ENCODE data around the gene CASD1. TPM values are rescaled to one million over a fixed set of nuclear protein-coding genes. Genes with fewer than 3 reads are reported as not detected.

Gene CASD1
- total and polyA plus RNA-seq, 2 of the 4 experiments (the other 2 are of a cell fraction), result 4.0 to 4.5 TPM

DNA sequence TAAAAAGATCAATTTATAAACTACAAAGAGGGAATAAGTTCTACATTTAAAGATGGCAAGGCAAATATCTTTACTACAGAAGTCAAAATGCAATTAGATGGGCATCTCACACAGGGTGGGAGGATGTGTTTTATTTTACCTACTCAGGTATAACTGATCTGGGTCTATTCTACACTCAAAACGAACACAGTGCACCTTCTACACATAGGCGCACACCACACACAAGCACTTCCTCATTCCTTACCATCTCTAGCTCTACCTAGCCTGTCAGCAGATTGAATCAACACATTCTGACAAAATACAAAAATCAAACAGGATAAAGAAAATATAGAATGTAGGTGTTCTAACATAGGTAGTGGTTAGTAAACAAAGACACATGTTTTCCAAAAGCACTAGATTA lies 81.6 kb downstream of the CASD1 start:
- no CpG with 5 or more reads among the region's 2 CpGs for WGBS, 2 experiments (ENCODE audit: extremely low coverage in 2 of 2, insufficient read length in 1 of 2)
- no peak overlapping the region for H3K56ac ChIP-seq (ENCODE audit: extremely low read depth, insufficient read depth, low read length)
- ATAC-seq (ENCODE audit: low read depth) (no peak), DNase-seq (no peak)
- H3K79me1 ChIP-seq (ENCODE audit: low read depth in 1 of 2, low read length in 2 of 2), result no peaks in the 10 kb centered on the region
- POLR2A ChIA-PET (ENCODE audit: unreplicated experiment), result no interaction called here
- no peak overlapping the region for H2AFZ ChIP-seq (replicated peaks; ENCODE audit: low read length, poor library complexity)
- no peak overlapping the region for H3K23ac ChIP-seq (ENCODE audit: low read depth, low read length)
- H4K8ac ChIP-seq (ENCODE audit: low read depth in 2 of 2, low read length in 2 of 2), result no peak overlapping the region
- no peaks in the 10 kb centered on the region for H3K9me1 ChIP-seq (ENCODE audit: insufficient read depth, low read length)
- no peaks in the 10 kb centered on the region for H3K9me3 ChIP-seq (ENCODE audit: control insufficient read depth, insufficient read depth, low read length)
- no peak overlapping the region for H3K14ac ChIP-seq (replicated peaks; ENCODE audit: low read depth, low read length)
- BruUV-seq (replicated peaks), result no TSS peak
- H3K4me3 ChIP-seq (ENCODE audit: insufficient read depth, low read depth, low read length), result no peak overlapping the region
- H2BK120ac ChIP-seq (ENCODE audit: low read depth, low read length), result no peak overlapping the region
- H4K20me1 ChIP-seq (ENCODE audit: insufficient read depth, low read length), result no peaks in the 10 kb centered on the region
- H2BK20ac ChIP-seq (ENCODE audit: low read depth, low read length), result no peak overlapping the region
- intact Hi-C loops (cut with micrococcal nuclease) (no loop called here), in situ Hi-C loops (cut with MboI; ENCODE audit: low sequenced_read_pairs) (no loop called here), dilution Hi-C loops (cut with HindIII; ENCODE audit: low sequenced_read_pairs, unreplicated experiment) (no loop called here)
- H3K9ac ChIP-seq (ENCODE audit: low read depth, low read length), result no peak overlapping the region
- no peaks in the 10 kb centered on the region for H3K36me3 ChIP-seq (ENCODE audit: control insufficient read depth, insufficient read depth, low read length)
- H3K27ac ChIP-seq (ENCODE audit: insufficient read depth, low read length), result no peak overlapping the region
- H2BK15ac ChIP-seq (ENCODE audit: low read depth, low read length), result no peak overlapping the region
- TF ChIP-seq BHLHE40 (IDR thresholded peaks at IDR 0.05; ENCODE audit: low read depth, low read length) (no peak), CEBPB (IDR thresholded peaks at IDR 0.05; ENCODE audit: low read depth, low read length) (no peak), SMC3 (IDR thresholded peaks at IDR 0.05; ENCODE audit: low read depth, low read length) (no peak), USF2 (IDR thresholded peaks at IDR 0.05; ENCODE audit: low read depth, low read length) (no peak), MAZ (IDR thresholded peaks at IDR 0.05; ENCODE audit: borderline replicate concordance, low read depth, low read length) (no peak), NFE2L2 (IDR thresholded peaks at IDR 0.05; ENCODE audit: low read depth, low read length) (no peak), ELK1 (IDR thresholded peaks at IDR 0.05; ENCODE audit: borderline replicate concordance, low read depth, low read length) (no peak), POLR2A (IDR thresholded peaks at IDR 0.05; ENCODE audit: low read depth, low read length) (no peak), RAD21 (IDR thresholded peaks at IDR 0.05; ENCODE audit: low read length) (no peak), RFX5 (IDR thresholded peaks at IDR 0.05; ENCODE audit: low read depth, low read length) (no peak), MAFK (IDR thresholded peaks at IDR 0.05; ENCODE audit: low read depth, low read length) (no peak), FOS (IDR thresholded peaks at IDR 0.05; ENCODE audit: low read depth, low read length) (no peak), MXI1 (IDR thresholded peaks at IDR 0.05; ENCODE audit: borderline replicate concordance, low read depth, low read length) (no peak), RCOR1 (IDR thresholded peaks at IDR 0.05; ENCODE audit: insufficient replicate concordance, low read length) (no peak)
- TF ChIP-seq, protein P1, sequence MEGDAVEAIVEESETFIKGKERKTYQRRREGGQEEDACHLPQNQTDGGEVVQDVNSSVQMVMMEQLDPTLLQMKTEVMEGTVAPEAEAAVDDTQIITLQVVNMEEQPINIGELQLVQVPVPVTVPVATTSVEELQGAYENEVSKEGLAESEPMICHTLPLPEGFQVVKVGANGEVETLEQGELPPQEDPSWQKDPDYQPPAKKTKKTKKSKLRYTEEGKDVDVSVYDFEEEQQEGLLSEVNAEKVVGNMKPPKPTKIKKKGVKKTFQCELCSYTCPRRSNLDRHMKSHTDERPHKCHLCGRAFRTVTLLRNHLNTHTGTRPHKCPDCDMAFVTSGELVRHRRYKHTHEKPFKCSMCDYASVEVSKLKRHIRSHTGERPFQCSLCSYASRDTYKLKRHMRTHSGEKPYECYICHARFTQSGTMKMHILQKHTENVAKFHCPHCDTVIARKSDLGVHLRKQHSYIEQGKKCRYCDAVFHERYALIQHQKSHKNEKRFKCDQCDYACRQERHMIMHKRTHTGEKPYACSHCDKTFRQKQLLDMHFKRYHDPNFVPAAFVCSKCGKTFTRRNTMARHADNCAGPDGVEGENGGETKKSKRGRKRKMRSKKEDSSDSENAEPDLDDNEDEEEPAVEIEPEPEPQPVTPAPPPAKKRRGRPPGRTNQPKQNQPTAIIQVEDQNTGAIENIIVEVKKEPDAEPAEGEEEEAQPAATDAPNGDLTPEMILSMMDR (conservative IDR thresholded peaks at IDR 0.05; ENCODE audit: low read depth, low read length), result no peak
- H2BK5ac ChIP-seq (ENCODE audit: low read depth, low read length, poor library complexity, severe bottlenecking), result no peak overlapping the region
- no peak overlapping the region for H2AK5ac ChIP-seq (ENCODE audit: low read depth, low read length)
- no peak overlapping the region for H4K91ac ChIP-seq (ENCODE audit: insufficient read depth, low read depth, low read length)
- no peaks in the 10 kb centered on the region for H3K4me1 ChIP-seq (ENCODE audit: control insufficient read depth, insufficient read depth, low read length)
- H3K4me2 ChIP-seq (ENCODE audit: low read depth, low read length), result no peak overlapping the region
- H3K18ac ChIP-seq (ENCODE audit: low read depth, low read length), result no peak overlapping the region
- no peaks in the 10 kb centered on the region for H3K27me3 ChIP-seq (ENCODE audit: control insufficient read depth, insufficient read depth, low read length)
- CTCF ChIA-PET, result no interaction called here
- H3K4ac ChIP-seq (ENCODE audit: low read depth, low read length), result no peak overlapping the region
- H4K5ac ChIP-seq (ENCODE audit: low read depth, low read length), result no peak overlapping the region
- H2AK9ac ChIP-seq (replicated peaks; ENCODE audit: low read depth, low read length, poor library complexity), result no peak overlapping the region
